Natural killer cell (primary cell): Measurements from ENCODE around the gene MICALL1. TPM values are rescaled to one million over a fixed set of nuclear protein-coding genes. Genes with fewer than 3 reads are reported as not detected.

Experiments
- ATAC-seq, 3 donors: fragments of 150-1000 bp in 2 of 3; fragments of 200-7000 bp in 1 of 3; cut with Tn5 transposase; 1 replicate in 1 of 3; 2 replicates in 2 of 3; pipeline ENCODE4 v1.10.0; 2021; ENCODE audit warnings: mild to moderate bottlenecking in 2 of 3, moderate library complexity in 2 of 3
- DNase-seq, 2 donors: peaks; one replicate each; pipeline versions ENCODE4 v3.0.0 to v3.0.0-alpha.2; 2013 to 2021; ENCODE audit warnings: mixed read lengths in 1 of 2
- H3K27ac ChIP-seq: one replicate; pipeline ENCODE4 v1.5.1; 2013; ENCODE audit warnings: mild to moderate bottlenecking, low read length
- H3K27me3 ChIP-seq: one replicate; pipeline ENCODE4 v1.6.1; 2013; ENCODE audit warnings: low read length; ENCODE audit not compliant: control insufficient read depth, insufficient read depth
- H3K36me3 ChIP-seq: one replicate; pipeline ENCODE4 v1.6.1; 2013; ENCODE audit warnings: low read length; ENCODE audit not compliant: control insufficient read depth, insufficient read depth
- H3K4me1 ChIP-seq: one replicate; pipeline ENCODE4 v1.6.1; 2013; ENCODE audit warnings: low read length; ENCODE audit not compliant: control insufficient read depth, insufficient read depth
- H3K4me3 ChIP-seq: one replicate; pipeline ENCODE4 v1.5.1; 2013; ENCODE audit warnings: low read length
- H3K9me3 ChIP-seq: one replicate; pipeline ENCODE4 v1.6.1; 2013; ENCODE audit warnings: low read length; ENCODE audit not compliant: control insufficient read depth, insufficient read depth
- H3K27ac Mint-ChIP-seq, 2 donors: one replicate each; pipeline ENCODE4 v1.8.0; 2022; ENCODE audit warnings: mild to moderate bottlenecking in 2 of 2, mixed read lengths in 2 of 2, moderate library complexity in 1 of 2
- H3K27me3 Mint-ChIP-seq, 2 donors: one replicate each; pipeline ENCODE4 v1.8.0; 2022; ENCODE audit warnings: low read depth in 2 of 2, mixed read lengths in 2 of 2
- H3K36me3 Mint-ChIP-seq: one replicate; pipeline ENCODE4 v1.8.0; 2022; ENCODE audit warnings: mixed read lengths
- H3K4me1 Mint-ChIP-seq, 2 donors: one replicate each; pipeline ENCODE4 v1.8.0; 2022; ENCODE audit warnings: mixed read lengths in 2 of 2
- H3K4me3 Mint-ChIP-seq: one replicate; pipeline ENCODE4 v1.8.0; 2022; ENCODE audit warnings: mild to moderate bottlenecking, moderate library complexity, mixed read lengths
- H3K9me3 Mint-ChIP-seq, 2 donors: one replicate each; pipeline ENCODE4 v1.8.0; 2022; ENCODE audit warnings: mixed read lengths in 2 of 2
- WGBS: methylation state at CpG from one replicate; pipeline ENCODE4 v1.1.7; 2013; ENCODE audit warnings: missing lambda C conversion rate; ENCODE audit not compliant: insufficient coverage; 5-methylcytosine and 5-hydroxymethylcytosine counted together
- intact Hi-C: fragments of 100-400 bp; cut with micrococcal nuclease; formaldehyde crosslinking; loops from one replicate; pipeline ENCODE4 v1.14.2; 2022
- total RNA-seq, 4 donors: library from RNA; stranded (reverse); fragments of 120-200 nt in 1 of 4; gene quantifications; one replicate each; pipeline versions ENCODE4 v1.2.3 to v1.2.4, GENCODE V29; 2013 to 2022
- TF ChIP-seq, protein P1 (sequence below): fragments of 200-600 bp; IDR thresholded peaks from one replicate; pipeline ENCODE4 v1.8.0; 2022; ENCODE audit warnings: antibody characterized with exemption

The MICALL1 gene
- total RNA-seq, 3 donors from 2014 or later (not counting 1 experiment from before 2014, with no cell fraction given): 24.6 to 34.3 (median 32.4) TPM

DNA sequence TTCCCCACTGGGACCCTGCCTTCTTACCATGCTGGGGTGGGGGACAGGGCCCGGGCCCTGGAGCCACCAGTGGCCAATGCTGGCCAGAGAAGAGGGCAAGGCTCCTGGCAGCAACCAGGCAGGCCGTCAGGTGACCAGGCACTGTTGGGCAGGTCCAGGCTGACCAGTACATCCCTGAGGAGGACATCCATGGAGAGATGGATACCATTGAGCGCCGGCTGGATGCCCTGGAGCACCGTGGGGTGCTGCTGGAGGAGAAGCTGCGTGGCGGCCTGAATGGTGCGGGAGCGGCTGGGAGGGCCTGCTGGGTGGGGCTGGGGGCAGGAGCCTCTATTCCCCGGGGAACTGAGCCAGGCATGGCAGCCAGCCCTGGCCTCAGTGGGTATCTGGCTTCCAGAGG, 26.3 kb downstream of the MICALL1 start:
- DNase-seq (no peak), ATAC-seq (no peak)
- WGBS: 93% methylated on average over 10 of the region's 10 CpGs
- H3K9me3 Mint-ChIP-seq: no peaks in the 10 kb centered on the region
- H3K36me3 ChIP-seq: peaks cover 23% of the 10 kb centered on the region
- TF ChIP-seq, protein P1, sequence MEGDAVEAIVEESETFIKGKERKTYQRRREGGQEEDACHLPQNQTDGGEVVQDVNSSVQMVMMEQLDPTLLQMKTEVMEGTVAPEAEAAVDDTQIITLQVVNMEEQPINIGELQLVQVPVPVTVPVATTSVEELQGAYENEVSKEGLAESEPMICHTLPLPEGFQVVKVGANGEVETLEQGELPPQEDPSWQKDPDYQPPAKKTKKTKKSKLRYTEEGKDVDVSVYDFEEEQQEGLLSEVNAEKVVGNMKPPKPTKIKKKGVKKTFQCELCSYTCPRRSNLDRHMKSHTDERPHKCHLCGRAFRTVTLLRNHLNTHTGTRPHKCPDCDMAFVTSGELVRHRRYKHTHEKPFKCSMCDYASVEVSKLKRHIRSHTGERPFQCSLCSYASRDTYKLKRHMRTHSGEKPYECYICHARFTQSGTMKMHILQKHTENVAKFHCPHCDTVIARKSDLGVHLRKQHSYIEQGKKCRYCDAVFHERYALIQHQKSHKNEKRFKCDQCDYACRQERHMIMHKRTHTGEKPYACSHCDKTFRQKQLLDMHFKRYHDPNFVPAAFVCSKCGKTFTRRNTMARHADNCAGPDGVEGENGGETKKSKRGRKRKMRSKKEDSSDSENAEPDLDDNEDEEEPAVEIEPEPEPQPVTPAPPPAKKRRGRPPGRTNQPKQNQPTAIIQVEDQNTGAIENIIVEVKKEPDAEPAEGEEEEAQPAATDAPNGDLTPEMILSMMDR: no peak
- no peaks in the 10 kb centered on the region for H3K36me3 Mint-ChIP-seq
- H3K4me1 ChIP-seq: peaks cover 10% of the 10 kb centered on the region
- H3K4me3 ChIP-seq: no peak overlapping the region
- no peaks in the 10 kb centered on the region for H3K27me3 Mint-ChIP-seq
- H3K27ac ChIP-seq: no peak overlapping the region
- peaks cover 8 to 17% of the 10 kb centered on the region in 2 donors for H3K4me1 Mint-ChIP-seq
- no peaks in the 10 kb centered on the region for H3K9me3 ChIP-seq
- H3K4me3 Mint-ChIP-seq: no peak overlapping the region
- intact Hi-C loops: no loop called here
- H3K27me3 ChIP-seq: no peaks in the 10 kb centered on the region
- no peak overlapping the region for H3K27ac Mint-ChIP-seq

DNA sequence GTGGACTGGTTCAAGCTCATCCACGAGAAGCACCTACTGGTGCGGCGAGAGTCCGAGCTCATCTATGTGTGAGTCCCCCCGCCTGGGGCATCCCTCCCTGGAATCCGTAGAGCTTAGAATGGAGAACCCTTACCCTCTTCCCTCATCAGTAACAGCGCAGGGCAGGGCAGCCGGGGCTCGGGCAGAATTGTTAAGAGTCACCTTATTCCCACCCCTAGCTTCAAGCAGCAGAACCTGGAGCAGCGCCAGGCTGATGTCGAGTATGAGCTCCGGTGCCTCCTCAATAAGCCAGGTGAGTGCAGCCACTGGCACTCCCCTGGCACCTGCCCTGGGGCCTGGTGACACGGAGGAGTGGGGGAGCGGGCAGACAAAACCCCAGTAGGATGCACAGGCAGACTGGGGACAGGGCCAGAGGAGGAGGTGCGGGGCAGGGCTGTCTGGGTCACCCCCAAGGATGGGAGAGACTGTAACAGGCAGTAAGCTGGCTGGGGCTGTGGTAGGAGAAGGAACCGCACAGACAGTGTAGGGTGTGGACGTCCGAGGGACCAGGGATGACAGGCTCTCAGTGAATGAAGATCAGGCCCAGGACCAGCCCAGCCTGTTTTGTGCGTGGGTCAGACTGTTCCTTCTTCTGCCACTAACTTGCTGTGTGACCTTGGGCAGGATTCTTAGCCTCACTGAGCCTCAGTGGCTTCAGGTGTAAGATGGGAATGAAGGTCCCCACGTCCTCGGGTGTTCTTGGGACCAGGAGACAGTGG, 26.9 kb downstream of the MICALL1 start:
- no peak overlapping the region for H3K4me3 ChIP-seq
- no peak for ATAC-seq
- Mint-ChIP-seq H3K9me3 (no peaks in the 10 kb centered on the region), H3K4me1 (peaks cover 8 to 17% of the 10 kb centered on the region in 2 donors), H3K36me3 (no peaks in the 10 kb centered on the region), H3K27me3 (no peaks in the 10 kb centered on the region), H3K27ac (peak overlapping the region in 1 of 2 donors; percentile 51), H3K4me3 (no peak overlapping the region)
- peaks cover 10% of the 10 kb centered on the region for H3K4me1 ChIP-seq
- TF ChIP-seq, protein P1: no peak
- no peak for DNase-seq
- H3K27me3 ChIP-seq: no peaks in the 10 kb centered on the region
- 94% methylated on average over 21 of the region's 21 CpGs for WGBS
- H3K36me3 ChIP-seq: peaks cover 23% of the 10 kb centered on the region
- intact Hi-C loops: no loop called here
- H3K27ac ChIP-seq: no peak overlapping the region
- no peaks in the 10 kb centered on the region for H3K9me3 ChIP-seq

DNA sequence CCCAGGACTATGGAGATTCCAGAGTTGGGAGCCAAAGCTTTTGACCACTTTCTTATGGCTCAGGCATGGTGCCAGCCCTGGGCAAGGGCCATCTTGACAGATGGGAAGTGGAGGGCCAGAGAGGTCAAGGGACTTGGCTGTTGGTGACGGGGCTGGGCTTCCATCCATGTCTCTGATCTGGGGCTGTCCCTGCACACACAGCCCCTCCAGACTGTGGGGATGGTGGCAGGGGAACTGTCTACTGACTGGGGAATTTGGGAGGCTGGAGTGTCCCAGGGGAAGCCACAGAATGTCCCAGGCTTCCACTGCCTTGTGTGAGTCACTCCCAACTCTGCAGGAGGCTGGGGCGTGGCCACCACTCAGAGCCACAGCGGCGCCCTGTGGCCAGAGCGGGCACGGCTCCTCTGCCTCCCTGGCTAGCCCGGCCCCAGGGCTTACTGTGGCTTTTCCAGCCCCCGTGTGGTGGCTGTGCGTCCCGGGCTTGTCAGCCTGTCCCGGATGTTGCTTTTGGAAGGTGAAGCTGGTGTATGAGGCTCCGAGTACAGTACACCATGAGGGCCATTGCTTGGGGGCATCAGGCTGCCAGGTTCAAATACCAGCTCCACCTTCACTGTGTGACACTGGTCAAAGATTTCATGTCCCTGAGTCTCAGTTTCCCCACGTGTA, 27.7 kb downstream of the MICALL1 start:
- Mint-ChIP-seq H3K27me3 (no peaks in the 10 kb centered on the region), H3K4me1 (peaks cover 8 to 17% of the 10 kb centered on the region in 2 donors), H3K27ac (no peak overlapping the region), H3K4me3 (no peak overlapping the region), H3K36me3 (no peaks in the 10 kb centered on the region), H3K9me3 (no peaks in the 10 kb centered on the region)
- intact Hi-C loops: no loop called here
- peak; percentile 72 to 86 for DNase-seq
- H3K27me3 ChIP-seq: no peaks in the 10 kb centered on the region
- peaks cover 20% of the 10 kb centered on the region for H3K36me3 ChIP-seq
- no peaks in the 10 kb centered on the region for H3K9me3 ChIP-seq
- peaks cover 10% of the 10 kb centered on the region for H3K4me1 ChIP-seq
- 12% methylated on average over 13 of the region's 13 CpGs for WGBS
- H3K27ac ChIP-seq: no peak overlapping the region
- peak; percentile 93 to 100 (median 99) for ATAC-seq
- TF ChIP-seq, protein P1: peak; percentile 82
- no peak overlapping the region for H3K4me3 ChIP-seq
